HG02938 (cell line): ENCODE measurements around the gene DUSP18.
"Not testable (repeated sequence)": the region's sequence is repeated elsewhere in the genome, so short reads cannot be mapped to it uniquely, and the experiment has no call there.

Experiments used
- ATAC-seq: cut with Tn5 transposase; IDR thresholded peaks from one replicate; pipeline ENCODE4 v1.9.1; 2021; ENCODE audit warnings: mild to moderate bottlenecking, moderate library complexity; ENCODE audit not compliant: unreplicated experiment

The DUSP18 gene

GRCh38 chr22:30640839-30641430, 26.7 kb downstream of the DUSP18 start:
- ATAC-seq, result no peak

GRCh38 chr22:30640361-30640760, 27.3 kb downstream of the DUSP18 start:
- no peak for ATAC-seq

GRCh38 chr22:30637701-30638114, 30.0 kb downstream of the DUSP18 start:
- ATAC-seq, result no peak

- ATAC-seq, result no peak
These were observed 31.2 kb downstream of the DUSP18 start for GRCh38 chr22:30636226-30637077.

GRCh38 chr22:30635273-30636225, 32.1 kb downstream of the DUSP18 start, which contains the start of gene SLC35E4:
Gene SLC35E4 (plus strand): TSS chr22:30635781. CDS start chr22:30636451, 670 bp downstream.
- ATAC-seq, result peak; percentile 36

GRCh38 chr22:30634471-30635233, 33.0 kb downstream of the DUSP18 start:
- ATAC-seq, result peak; percentile 51

GRCh38 chr22:30631469-30631868, 36.2 kb downstream of the DUSP18 start:
- ATAC-seq, result not testable (repeated sequence)

- ATAC-seq, result no peak
These were observed 39.2 kb downstream of the DUSP18 start for GRCh38 chr22:30628491-30628890.

GRCh38 chr22:30627471-30627870, 40.2 kb downstream of the DUSP18 start:
- ATAC-seq, result no peak

GRCh38 chr22:30626413-30626812, 41.3 kb downstream of the DUSP18 start:
- no peak for ATAC-seq

- ATAC-seq, result not testable (repeated sequence)
These were observed 47.8 kb downstream of the DUSP18 start for GRCh38 chr22:30619909-30620308.

- ATAC-seq, result no peak
These were observed 49.9 kb downstream of the DUSP18 start for GRCh38 chr22:30617819-30618218.

GRCh38 chr22:30615543-30615954, 52.1 kb downstream of the DUSP18 start:
- no peak for ATAC-seq

GRCh38 chr22:30614879-30615278, 52.8 kb downstream of the DUSP18 start:
- no peak for ATAC-seq

- no peak for ATAC-seq
These were observed 53.4 kb downstream of the DUSP18 start for GRCh38 chr22:30614268-30614667.

GRCh38 chr22:30612789-30613188, 54.9 kb downstream of the DUSP18 start:
- ATAC-seq, result no peak
